WTC11 (cell line): ENCODE measurements around the gene DISC1.

Source experiments
- CREB1 ChIP-seq: sonication (generic); formaldehyde crosslinking; IDR thresholded peaks from 2 replicates; pipeline ENCODE4 v1.8.0; 2023; ENCODE audit warnings: mild to moderate bottlenecking, missing genetic modification reagents
- GABPB1 ChIP-seq: sonication (generic); formaldehyde crosslinking; IDR thresholded peaks from 2 replicates; pipeline ENCODE4 v1.8.1; 2023; ENCODE audit warnings: mild to moderate bottlenecking, missing genetic modification reagents
- TF ChIP-seq, protein P1 (sequence below): fragments of 200-600 bp; IDR thresholded peaks from 2 replicates; pipeline ENCODE4 v1.8.0; 2022; ENCODE audit warnings: antibody characterized with exemption
- TF ChIP-seq, protein P2 (sequence below): sonication (generic); formaldehyde crosslinking; IDR thresholded peaks from 2 replicates; pipeline ENCODE4 v1.8.0; 2022; ENCODE audit warnings: mild to moderate bottlenecking, missing genetic modification reagents

GRCh38 chr1:232037774-232038388, 411.3 kb downstream of the DISC1 start:
- TF ChIP-seq, protein P1, sequence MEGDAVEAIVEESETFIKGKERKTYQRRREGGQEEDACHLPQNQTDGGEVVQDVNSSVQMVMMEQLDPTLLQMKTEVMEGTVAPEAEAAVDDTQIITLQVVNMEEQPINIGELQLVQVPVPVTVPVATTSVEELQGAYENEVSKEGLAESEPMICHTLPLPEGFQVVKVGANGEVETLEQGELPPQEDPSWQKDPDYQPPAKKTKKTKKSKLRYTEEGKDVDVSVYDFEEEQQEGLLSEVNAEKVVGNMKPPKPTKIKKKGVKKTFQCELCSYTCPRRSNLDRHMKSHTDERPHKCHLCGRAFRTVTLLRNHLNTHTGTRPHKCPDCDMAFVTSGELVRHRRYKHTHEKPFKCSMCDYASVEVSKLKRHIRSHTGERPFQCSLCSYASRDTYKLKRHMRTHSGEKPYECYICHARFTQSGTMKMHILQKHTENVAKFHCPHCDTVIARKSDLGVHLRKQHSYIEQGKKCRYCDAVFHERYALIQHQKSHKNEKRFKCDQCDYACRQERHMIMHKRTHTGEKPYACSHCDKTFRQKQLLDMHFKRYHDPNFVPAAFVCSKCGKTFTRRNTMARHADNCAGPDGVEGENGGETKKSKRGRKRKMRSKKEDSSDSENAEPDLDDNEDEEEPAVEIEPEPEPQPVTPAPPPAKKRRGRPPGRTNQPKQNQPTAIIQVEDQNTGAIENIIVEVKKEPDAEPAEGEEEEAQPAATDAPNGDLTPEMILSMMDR = no peak
- TF ChIP-seq GABPB1 (CRISPR knock-in tag) (no peak), CREB1 (CRISPR knock-in tag) (no peak)
- TF ChIP-seq, protein P2, sequence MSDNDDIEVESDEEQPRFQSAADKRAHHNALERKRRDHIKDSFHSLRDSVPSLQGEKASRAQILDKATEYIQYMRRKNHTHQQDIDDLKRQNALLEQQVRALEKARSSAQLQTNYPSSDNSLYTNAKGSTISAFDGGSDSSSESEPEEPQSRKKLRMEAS (CRISPR knock-in tag) = no peak
